Stimulated activated CD4-positive, alpha-beta T cell treated with anti-CD3 and anti-CD28 coated beads, Interleukin-1b, Interleukin-23, amount 100 ng/mL, for 4 hours (primary cell): Measurements from ENCODE around the gene LAMP1.
"Not testable (repeated sequence)": the region's sequence is repeated elsewhere in the genome, so short reads cannot be mapped to it uniquely, and the experiment has no call there.

Experiments used
- DNase-seq, 2 donors: peaks; one replicate each; pipeline ENCODE4 v3.0.0-alpha.2; 2020; ENCODE audit warnings: low read depth in 2 of 2

Gene LAMP1

DNA sequence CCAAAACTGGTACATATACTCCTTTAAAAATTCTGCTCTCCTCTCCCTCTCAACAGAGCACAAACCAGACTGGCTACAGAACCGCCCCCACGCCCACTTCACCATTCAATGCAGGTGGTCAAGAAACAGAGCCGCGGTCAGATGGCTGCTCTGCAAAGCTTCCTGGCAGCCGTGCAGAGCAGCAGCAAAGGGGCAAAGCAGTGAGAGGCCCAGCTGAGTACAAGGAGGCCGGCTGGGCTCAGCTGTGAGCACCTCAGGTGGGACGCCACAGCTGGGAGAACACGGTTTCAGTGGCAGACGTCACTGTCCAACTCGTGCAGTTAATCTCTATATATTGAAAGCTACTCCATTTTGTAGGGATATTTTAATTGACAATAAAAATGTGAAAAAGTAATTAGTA lies 58.6 kb downstream of the LAMP1 start:
- no peak for DNase-seq

DNA sequence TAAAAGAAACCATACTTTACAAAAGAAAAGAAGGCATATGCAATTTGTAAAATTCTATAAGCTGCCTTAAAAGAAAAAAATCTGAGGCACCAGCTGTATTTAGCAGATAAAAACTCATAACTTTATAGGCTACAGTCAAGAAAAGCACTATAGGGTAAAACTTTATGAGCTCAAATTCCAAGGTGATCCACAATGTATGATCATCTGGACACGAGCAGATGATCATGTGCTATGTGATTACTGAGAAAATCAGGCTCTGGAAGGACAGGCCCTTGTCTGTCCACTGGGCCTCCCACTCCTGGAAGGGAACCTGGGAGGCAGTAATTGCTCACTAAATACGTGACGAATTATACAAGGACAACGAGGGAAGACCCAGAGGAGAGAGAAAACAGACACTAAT lies 59.6 kb downstream of the LAMP1 start:
- DNase-seq, result no peak

DNA sequence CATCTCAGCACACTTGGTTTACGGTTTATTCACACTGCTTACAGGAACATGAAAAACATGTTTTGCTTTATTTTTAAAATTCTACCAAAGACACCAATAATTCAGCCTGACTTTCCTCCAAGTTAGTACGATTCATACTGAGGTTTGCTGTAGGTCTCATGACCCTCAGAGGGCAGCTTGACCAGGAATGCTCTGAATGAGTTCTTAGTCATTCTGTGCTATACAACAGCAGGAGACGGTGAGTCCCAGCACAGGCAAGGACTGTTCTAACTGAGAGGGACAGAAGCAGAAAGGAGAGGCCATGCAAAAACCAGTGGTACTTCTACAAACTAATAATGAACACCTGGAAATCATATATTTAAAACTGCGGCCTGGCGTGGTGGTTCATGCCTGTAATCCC lies 60.5 kb downstream of the LAMP1 start:
- DNase-seq, result no peak

DNA sequence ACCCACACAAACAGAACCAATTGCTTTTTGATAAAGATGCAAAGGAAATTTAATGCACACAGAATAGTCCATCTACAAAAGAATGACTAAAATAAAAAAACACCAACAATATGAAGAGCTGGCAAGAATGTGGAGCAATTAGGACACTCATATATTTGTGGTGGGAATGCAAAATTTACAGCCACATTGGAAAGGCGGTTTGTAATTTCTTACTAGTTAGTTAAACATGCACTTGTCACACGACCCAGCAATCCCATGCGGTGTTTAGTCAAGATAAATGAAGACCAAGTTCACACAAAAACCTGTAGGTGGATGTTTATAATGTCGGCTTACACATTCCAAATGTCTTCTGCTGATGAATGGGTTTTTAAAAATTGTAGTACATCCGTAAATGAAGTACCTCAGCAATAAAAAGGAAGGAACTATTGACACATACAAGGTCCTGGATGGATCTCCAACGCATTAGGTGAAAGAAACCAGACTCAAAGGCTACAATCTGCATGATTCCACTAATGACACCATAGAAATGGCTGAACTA lies 61.7 kb downstream of the LAMP1 start:
- DNase-seq, result no peak

DNA sequence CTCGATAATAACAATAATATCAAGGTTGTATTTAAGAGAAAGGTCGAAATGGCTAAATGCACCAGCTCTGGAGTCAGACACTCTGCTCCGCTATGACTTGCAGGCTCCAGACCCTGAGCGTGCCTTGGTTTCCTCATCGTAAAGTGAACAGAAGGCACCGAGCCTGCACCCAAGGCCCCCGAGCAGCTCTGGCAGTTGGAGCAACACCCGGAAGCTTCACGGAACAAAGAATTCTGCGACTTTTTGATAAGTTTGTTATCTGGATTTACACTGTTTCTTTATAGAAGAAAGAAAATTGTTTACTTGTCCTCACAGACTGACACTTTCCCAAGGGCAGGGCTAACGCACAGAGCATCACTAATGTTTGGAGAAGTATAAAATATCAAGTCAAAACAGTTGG lies 62.5 kb downstream of the LAMP1 start:
- no peak for DNase-seq

DNA sequence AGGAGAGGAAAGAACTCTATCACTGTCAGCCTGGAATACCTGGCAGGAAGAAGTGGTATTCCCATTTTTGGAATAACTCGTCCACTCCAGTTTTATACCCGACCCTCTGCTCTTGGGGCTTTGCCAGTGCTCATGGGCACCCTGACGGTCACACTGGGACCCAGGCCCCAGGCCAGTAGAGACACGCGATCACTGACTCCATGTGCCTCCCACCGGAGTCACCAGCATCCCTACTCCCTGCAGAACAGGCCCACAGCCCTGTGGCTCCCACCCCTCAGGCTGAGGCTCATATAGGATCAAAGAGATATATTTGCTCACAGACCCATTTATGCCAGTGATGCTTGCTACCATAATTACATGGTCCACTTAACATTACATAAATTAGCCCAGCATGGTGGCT lies 63.4 kb downstream of the LAMP1 start:
- DNase-seq, result no peak

DNA sequence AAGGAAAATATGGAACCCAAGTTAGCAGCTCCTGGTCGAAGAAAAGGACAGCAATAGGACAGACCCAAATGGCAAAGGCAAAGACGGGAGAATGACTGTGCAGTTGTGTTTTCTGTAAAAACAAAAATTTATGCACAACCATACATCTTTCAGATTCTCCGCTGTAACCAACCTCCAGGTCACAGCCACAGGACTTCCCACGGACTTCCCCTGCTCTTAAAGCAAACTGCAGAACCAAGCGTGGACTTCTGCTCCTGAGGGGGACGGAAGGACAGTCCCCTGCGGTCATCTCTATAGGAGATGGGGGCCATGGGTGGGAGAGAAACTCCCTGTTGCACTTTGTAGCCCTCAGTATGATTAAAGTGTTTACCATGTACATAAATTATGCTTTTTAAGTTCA lies 64.4 kb downstream of the LAMP1 start:
- no peak for DNase-seq

DNA sequence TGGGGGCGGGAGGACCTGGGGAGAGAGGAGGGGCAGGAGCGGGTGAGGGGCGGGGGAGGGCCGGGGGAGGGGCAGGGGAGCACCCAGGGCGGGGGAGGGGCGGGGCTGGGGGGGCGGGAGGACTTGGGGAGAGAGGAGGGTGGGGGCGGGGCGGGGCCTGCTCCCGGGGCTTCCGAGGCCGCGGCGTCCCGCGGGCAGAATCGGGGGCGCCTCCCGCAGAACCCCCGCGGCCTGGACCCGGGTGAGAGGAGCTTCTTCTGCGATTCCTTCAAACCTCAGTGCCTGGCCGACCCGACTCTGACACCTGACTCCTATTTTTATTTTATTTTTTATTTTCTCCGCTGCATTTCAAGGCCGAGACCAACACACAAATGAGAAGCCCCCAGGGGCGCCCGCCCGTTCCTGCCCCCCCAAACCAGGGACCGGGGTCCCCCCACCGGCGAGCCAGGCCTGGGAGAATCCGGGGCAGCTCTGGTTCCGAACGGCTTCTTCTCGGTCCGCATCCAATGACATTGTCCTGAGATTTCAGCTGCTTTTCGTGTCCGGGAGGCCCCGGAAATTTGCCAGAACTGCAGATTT lies 67.4 kb downstream of the LAMP1 start:
- DNase-seq, result peak in 1 of 2 donors; percentile 9

DNA sequence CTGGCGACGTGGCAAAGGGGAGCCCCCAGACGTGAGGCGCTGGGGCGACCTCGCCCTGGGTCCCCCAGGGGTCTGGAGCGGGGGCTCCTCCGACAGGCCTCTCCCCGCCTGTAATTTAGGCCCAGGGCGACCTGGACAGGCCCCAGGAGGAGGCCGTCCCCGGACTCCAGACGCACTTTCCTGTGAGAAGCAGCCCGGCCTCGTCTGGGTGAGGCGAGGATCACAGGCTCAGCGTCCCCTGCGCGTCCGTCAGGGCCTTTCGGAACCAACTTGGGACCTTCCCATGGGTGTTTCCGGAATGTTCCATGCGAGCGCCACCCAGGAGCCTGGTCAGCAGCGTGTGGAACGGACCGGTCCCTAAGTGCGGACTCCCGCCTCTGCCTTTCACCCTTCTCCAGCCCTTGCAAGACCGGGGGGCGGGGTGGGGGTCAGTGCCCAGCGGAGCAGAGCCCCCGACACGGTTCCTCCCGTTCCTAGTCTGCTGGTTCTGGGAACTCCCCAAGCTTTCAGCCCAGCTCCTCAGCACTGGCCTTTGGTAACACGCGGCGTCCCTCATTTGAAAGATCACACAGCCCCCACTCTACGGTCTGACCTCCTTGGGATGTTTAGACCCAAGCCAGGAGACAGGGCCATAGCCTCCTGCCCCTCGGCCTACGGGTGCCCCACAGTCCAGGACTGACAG lies 68.0 kb downstream of the LAMP1 start:
- DNase-seq, result no peak

DNA sequence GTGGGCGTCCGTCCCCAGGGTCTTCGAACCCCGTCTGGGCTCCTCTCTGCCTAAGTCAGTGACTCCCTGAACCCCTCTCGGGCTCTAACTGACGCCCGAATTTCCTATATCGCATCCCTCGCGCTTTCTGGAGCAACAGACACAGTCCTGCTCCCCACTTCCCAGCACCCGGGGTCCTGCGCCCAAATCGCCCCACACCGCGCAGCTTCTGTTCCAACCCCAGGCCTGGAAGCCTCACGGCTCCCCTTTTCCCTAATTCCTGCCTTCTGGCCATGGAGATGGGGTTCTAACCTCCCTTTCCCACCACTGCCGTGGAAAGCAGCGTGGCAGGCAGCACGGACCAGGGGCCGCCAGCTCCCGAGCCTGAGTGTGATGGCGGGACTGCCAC lies 68.5 kb downstream of the LAMP1 start:
- DNase-seq, result no peak

DNA sequence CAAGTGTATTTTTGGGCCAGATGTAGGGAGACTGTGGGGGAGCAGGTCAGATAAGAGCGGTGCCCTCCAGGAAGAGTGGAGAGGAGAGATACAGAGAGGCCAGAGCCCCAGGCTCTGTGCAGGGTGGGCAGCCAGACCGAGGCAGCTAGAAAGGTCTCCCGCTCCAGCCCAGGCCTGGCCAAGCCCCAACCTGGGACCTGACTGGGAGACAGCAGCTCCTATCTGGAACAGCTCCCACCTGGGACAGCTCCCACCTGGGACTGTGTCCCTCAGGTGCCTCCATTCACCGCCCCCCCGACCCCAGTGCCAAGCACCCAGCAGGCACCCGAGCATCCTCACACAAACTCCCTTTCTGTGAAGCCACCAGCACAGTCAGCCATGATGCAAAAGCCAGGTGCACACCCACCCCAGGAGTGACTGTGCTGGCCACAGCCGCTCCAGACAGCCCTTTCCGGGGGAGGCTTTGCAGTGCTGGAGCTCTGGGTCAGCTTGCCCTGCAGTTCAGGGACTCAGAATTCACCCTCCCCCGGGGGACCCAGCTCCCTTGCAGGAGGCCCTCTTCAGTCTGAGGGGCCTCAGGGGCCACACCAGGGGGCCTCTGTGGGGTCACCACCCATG lies 69.0 kb downstream of the LAMP1 start:
- DNase-seq, result no peak

DNA sequence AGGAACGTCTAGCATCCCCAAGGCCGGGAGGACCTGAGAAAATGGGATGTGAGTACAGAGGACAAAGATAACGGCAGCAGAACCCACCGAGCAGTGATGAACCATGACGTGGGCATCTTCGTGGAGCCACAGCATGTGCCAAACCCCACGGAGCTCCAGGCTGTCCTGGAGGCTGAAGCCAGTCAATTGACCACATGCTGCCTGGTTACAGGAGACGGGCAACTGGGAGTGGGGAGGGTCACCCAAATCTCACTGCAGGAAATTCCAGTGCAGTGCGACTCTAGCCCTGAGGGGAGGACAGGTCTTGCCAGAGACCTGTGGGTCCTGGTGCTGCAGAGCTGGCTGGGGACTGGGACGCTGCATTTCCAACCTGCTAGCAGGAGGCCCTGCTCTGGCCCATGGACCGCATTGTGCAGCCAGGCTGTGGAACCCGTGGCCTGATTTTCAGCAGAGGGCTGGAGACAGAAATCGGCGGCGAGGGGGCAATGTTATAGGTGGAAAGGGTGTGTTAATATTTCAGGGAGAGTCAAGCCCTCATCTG lies 70.1 kb downstream of the LAMP1 start:
- no peak for DNase-seq

DNA sequence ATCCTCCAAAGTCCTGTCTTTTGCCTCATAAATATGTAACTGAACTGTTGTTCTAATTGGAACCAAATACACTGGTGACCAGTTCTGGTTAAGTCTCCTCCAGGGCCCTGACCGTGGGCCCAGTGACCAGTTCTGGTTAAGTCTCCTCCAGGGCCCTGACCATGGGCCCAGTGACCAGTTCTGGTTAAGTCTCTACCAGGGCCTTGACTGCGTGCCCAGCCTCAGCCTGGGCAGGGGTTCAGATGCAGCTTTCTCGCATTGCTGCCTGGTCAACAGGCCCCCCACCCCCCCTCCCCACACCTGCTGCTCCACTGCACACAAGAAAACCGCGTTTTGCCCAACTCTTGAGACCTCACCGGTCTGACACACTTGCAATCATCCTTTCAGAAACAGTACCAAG lies 70.7 kb downstream of the LAMP1 start:
- DNase-seq, result no peak

DNA sequence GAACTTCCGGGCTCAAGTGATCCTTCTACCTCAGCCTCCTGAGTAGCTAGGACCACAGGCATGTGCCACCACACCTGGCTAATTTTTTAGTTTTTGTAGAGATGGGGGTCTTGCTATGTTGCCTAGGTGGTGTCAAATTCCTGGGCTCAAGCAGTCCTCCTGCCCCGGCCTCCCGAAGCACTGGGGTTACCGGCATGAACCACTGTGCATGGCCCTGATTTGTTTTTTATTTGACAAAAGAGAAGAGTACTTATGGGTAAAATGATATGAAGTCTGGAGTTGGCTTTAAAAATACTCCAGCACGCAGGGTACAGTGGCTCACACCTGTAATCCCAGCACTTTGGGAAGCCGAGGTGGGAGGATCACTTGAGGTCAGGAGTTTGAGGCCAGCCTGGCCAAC lies 71.3 kb downstream of the LAMP1 start:
- not testable (repeated sequence) for DNase-seq

DNA sequence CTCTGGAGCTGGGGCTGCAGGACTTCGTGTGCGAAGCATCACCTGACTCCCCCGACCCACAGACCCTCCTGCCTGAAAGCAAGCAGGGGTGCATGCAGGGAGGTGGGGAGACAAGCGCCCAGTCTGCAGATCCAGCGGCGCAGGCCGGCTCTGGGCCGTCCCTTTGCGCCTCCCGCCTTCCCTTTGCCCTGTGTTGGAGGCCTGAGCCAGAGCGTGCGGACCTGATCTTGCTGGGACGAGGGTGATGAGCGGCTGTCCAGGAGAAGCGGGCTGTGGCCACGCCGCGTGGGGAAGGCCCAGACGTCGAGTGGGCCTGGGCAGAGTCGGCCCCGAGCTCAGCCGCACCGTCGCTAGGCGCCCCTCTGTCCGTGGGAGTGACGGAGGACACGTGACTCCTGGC lies 72.2 kb downstream of the LAMP1 start:
- DNase-seq, result no peak

DNA sequence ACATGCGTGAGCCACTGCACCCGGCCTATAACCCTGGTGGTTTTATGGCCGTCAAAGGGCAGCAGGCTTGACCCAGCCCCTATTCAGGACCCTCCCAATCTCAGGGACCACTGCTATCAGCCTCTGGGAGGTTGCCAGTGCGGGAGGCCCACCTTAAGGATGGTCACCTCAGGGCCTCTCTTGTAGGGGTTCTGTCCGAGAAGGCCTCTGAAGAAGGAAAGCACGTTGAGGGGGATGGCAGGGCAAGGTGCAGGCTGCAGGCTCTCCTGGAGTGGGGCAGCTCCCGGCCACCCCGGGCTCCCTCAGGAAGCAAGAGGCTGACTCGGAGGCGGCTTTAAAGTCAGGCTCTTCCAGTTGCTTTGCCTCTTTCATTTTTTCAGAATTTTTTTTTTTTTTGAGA lies 72.8 kb downstream of the LAMP1 start:
- no peak for DNase-seq

DNA sequence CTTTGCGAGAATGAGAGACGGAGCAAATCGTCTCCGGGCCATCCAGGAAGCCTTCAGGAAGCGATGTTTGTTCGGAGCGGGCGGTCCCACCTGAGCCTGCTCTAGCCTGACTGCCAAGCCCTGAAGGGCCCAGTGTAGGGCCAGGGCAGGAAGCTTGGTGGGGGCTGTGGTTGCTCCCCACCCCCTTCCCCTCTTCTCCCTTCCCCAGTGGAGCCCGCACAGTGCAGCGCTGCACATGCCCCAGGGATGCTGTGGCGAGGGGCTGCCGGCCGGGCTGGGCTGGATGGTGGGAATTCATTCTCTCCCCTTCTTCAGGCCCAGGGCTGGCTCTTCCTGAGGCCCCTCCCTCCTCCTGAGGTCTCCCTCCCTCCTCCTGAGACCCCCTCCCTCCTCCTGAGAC lies 74.0 kb downstream of the LAMP1 start:
- no peak for DNase-seq

DNA sequence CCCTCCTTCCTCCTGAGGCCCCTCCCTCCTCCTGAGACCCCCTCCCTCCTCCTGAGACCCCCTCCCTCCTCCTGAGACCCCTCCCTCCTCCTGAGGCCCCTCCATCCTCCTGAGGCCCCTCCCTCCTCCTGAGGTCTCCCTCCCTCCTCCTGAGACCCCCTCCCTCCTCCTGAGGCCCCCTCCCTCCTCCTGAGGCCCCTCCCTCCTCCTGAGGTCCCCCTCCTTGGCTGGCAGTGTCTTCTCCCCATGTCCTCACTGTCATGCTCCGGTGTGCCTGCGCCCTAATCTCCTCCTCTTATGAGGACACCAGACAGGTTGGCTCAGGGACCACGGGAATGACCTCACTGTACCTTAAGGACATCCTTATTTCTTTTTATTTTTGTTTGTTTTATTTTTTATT lies 74.7 kb downstream of the LAMP1 start:
- DNase-seq, result not testable (repeated sequence)
